Prostate gland (tissue), 2 donors: ENCODE data around the gene CDYL. TPM values are rescaled to one million over a fixed set of nuclear protein-coding genes. Genes with fewer than 3 reads are reported as not detected.

ENCODE experiments used
- DNase-seq: peaks from one replicate; pipeline ENCODE4 v3.0.0-alpha.2; 2019; ENCODE audit warnings: low spot score
- H3K27ac ChIP-seq, 2 donors: fragments of 200-600 bp; sonication (generic); 2 replicates each; pipeline ENCODE4 v1.5.1; 2017 to 2019
- H3K27me3 ChIP-seq: fragments of 200-600 bp; sonication (generic); replicated peaks from 2 replicates; pipeline ENCODE4 v1.5.1; 2019; ENCODE audit not compliant: insufficient read depth
- H3K36me3 ChIP-seq, 2 donors: fragments of 200-600 bp; sonication (generic); 1 replicate in 1 of 2; 2 replicates in 1 of 2; pipeline versions ENCODE4 v1.5.1 to v1.8.1; 2017 to 2019
- H3K4me1 ChIP-seq: fragments of 200-600 bp; sonication (generic); replicated peaks from 2 replicates; pipeline ENCODE4 v1.5.1; 2019
- H3K4me3 ChIP-seq, 2 donors: fragments of 200-600 bp; sonication (generic); 2 replicates each; pipeline ENCODE4 v1.5.1; 2017 to 2019
- H3K9me3 ChIP-seq: fragments of 200-600 bp; sonication (generic); 2 replicates; pipeline ENCODE4 v1.5.1; 2017
- POLR2A ChIP-seq: fragments of 450-650 bp; IDR thresholded peaks from one replicate; pipeline ENCODE4 v1.6.1; 2016; ENCODE audit warnings: antibody characterized with exemption, mild to moderate bottlenecking
- POLR2AphosphoS5 ChIP-seq: sonication (generic); formaldehyde crosslinking; IDR thresholded peaks from one replicate; pipeline ENCODE4 v1.6.1; 2017; ENCODE audit warnings: antibody characterized with exemption
- WGBS: methylation state at CpG from one replicate; pipeline ENCODE4 v1.1.5; 2018; 5-methylcytosine and 5-hydroxymethylcytosine counted together
- intact Hi-C: fragments of 100-400 bp; cut with DNase I; formaldehyde crosslinking; loops from one replicate; pipeline ENCODE4 v1.14.2; 2022
- total RNA-seq, 2 donors: library from RNA; depleted of rRNA; stranded (reverse); fragments of >200 nt; gene quantifications; one replicate each; pipeline ENCODE4 v1.1.0, GENCODE V29; 2016
- TF ChIP-seq, protein P1 (sequence below), 4 experiments: fragments of 200-600 bp in 2 of 4; fragments of 450-650 bp in 2 of 4; sonication (generic) in 2 of 4; IDR thresholded peaks; 1 replicate in 3 of 4; 2 replicates in 1 of 4; pipeline ENCODE4 v1.5.1; 2016 to 2019; ENCODE audit warnings: antibody characterized with exemption in 4 of 4, mild to moderate bottlenecking in 2 of 4, moderate library complexity in 2 of 4

Gene CDYL
- total RNA-seq, 2 donors from 2014 or later: 28.1 to 54.5 TPM

- no peak overlapping the region for H3K27ac ChIP-seq
- no peaks in the 10 kb centered on the region for H3K9me3 ChIP-seq
- H3K4me3 ChIP-seq: no peak overlapping the region
- no peaks in the 10 kb centered on the region for H3K4me1 ChIP-seq
- intact Hi-C loops: no loop called here
- no peaks in the 10 kb centered on the region for H3K36me3 ChIP-seq
- WGBS: 44% methylated on average over 6 of the region's 6 CpGs
- DNase-seq: no peak
- no peak for TF ChIP-seq POLR2A
- TF ChIP-seq, protein P1, sequence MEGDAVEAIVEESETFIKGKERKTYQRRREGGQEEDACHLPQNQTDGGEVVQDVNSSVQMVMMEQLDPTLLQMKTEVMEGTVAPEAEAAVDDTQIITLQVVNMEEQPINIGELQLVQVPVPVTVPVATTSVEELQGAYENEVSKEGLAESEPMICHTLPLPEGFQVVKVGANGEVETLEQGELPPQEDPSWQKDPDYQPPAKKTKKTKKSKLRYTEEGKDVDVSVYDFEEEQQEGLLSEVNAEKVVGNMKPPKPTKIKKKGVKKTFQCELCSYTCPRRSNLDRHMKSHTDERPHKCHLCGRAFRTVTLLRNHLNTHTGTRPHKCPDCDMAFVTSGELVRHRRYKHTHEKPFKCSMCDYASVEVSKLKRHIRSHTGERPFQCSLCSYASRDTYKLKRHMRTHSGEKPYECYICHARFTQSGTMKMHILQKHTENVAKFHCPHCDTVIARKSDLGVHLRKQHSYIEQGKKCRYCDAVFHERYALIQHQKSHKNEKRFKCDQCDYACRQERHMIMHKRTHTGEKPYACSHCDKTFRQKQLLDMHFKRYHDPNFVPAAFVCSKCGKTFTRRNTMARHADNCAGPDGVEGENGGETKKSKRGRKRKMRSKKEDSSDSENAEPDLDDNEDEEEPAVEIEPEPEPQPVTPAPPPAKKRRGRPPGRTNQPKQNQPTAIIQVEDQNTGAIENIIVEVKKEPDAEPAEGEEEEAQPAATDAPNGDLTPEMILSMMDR (IDR thresholded peaks at IDR 0.05): no peak
- no peak for TF ChIP-seq POLR2AphosphoS5
- H3K27me3 ChIP-seq: no peaks in the 10 kb centered on the region
Observed at GRCh38 chr6:4981761-4982160, 205.6 kb downstream of the CDYL start.

- H3K27ac ChIP-seq: no peak overlapping the region
- no peak overlapping the region for H3K4me3 ChIP-seq
- 86% methylated on average over 6 of the region's 6 CpGs for WGBS
- H3K27me3 ChIP-seq: no peaks in the 10 kb centered on the region
- no peaks in the 10 kb centered on the region for H3K4me1 ChIP-seq
- DNase-seq: no peak
- no peaks in the 10 kb centered on the region for H3K36me3 ChIP-seq
- no peaks in the 10 kb centered on the region for H3K9me3 ChIP-seq
- intact Hi-C loops: no loop called here
- TF ChIP-seq POLR2A: no peak
- no peak for TF ChIP-seq POLR2AphosphoS5
- TF ChIP-seq, protein P1 (IDR thresholded peaks at IDR 0.05): no peak
Observed at GRCh38 chr6:4983322-4983721, 207.1 kb downstream of the CDYL start.

- H3K36me3 ChIP-seq: no peaks in the 10 kb centered on the region
- WGBS: 80% methylated on average over 3 of the region's 3 CpGs
- no peaks in the 10 kb centered on the region for H3K4me1 ChIP-seq
- no peak for TF ChIP-seq POLR2AphosphoS5
- no peak for TF ChIP-seq POLR2A
- TF ChIP-seq, protein P1 (IDR thresholded peaks at IDR 0.05): no peak
- H3K4me3 ChIP-seq: no peak overlapping the region
- intact Hi-C loops: no loop called here
- H3K27ac ChIP-seq: no peak overlapping the region
- H3K9me3 ChIP-seq: no peaks in the 10 kb centered on the region
- no peaks in the 10 kb centered on the region for H3K27me3 ChIP-seq
- DNase-seq: no peak
Observed at GRCh38 chr6:4986999-4987398, 210.8 kb downstream of the CDYL start.

DNA sequence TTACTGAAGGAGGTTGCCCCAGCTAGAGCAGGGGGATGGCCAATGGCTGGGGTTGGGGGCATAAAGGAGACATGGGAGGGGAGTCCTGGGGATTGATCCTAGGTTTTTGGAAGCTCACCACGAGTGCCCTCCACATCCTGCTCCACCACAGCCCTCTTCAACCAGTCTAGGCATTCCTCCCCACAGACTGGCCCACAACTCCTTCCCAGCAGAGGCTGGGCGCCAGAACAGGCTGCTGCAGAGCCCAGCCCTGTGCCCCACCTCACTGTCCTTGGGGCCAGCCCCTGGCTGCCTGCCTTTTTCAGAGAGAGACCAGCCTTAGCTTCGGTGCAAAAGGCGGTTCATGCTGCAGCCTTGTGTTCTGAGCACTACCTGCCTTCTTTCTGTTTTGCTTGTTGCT is 211.2 kb downstream of the CDYL start:
- H3K27ac ChIP-seq: no peak overlapping the region
- intact Hi-C loops: no loop called here
- no peaks in the 10 kb centered on the region for H3K36me3 ChIP-seq
- WGBS: 76% methylated on average over 4 of the region's 4 CpGs
- no peaks in the 10 kb centered on the region for H3K9me3 ChIP-seq
- no peak overlapping the region for H3K4me3 ChIP-seq
- H3K4me1 ChIP-seq: no peaks in the 10 kb centered on the region
- TF ChIP-seq POLR2AphosphoS5 (no peak), POLR2A (no peak)
- TF ChIP-seq, protein P1 (IDR thresholded peaks at IDR 0.05): no peak
- H3K27me3 ChIP-seq: no peaks in the 10 kb centered on the region
- no peak for DNase-seq

DNA sequence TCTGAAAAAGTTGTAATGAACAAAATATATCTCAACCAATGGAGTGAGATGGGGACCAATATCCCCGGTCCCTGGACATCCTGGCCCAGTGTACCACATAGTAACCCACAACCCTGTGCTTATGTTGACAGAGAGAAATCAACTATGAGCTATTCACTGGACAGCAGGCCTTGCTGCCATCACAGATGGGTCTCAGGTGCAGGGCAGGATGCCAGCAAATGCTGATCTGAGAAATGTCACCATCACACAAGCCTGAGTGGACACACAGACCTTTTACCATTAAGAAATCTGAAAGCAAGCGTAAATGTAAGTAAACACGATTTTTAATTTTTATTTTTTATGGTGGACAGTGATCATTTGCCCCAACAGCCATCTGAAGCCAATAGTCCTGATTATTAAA is 218.5 kb downstream of the CDYL start:
- Histone ChIP-seq H3K27me3 (no peaks in the 10 kb centered on the region), H3K4me3 (no peak overlapping the region), H3K36me3 (no peaks in the 10 kb centered on the region), H3K4me1 (no peaks in the 10 kb centered on the region), H3K27ac (no peak overlapping the region), H3K9me3 (no peaks in the 10 kb centered on the region)
- WGBS: 94% methylated on average over 3 of the region's 3 CpGs
- TF ChIP-seq, protein P1 (IDR thresholded peaks at IDR 0.05): no peak
- TF ChIP-seq POLR2AphosphoS5 (no peak), POLR2A (no peak)
- no peak for DNase-seq
- intact Hi-C loops: no loop called here
